ENCODE data around the gene SCRN1.

The SCRN1 gene

GRCh38 chr7:30003098-30003497, 13.5 kb upstream of the SCRN1 start:
- no peak for DNase-seq

GRCh38 chr7:30001998-30002397, 12.4 kb upstream of the SCRN1 start:
- DNase-seq, result no peak

- no peak for DNase-seq
Measured at GRCh38 chr7:29998489-29998888, 8.9 kb upstream of the SCRN1 start.

GRCh38 chr7:29996321-29996720, 6.7 kb upstream of the SCRN1 start:
- DNase-seq, result no peak

- DNase-seq, result no peak
Measured at GRCh38 chr7:29995652-29996051, 6.1 kb upstream of the SCRN1 start.

DNA sequence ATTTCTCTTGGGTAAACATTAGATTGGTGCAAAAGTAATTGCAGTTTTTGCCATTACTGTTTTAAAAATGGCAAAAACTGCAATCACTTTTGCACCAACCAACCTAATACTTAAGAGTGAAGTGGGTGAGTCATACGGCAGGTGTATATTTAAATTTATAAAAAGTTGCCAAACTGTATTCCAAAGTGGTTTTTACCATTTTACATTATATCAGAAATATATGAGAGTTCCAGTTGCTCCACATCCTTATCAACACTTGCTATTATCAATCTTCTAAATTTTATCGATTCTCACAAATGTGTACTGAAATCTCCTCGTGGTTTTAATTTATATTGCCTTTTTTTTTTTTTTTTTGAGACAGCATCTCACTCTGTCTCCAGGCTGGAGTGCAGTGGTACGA, 3.5 kb upstream of the SCRN1 start:
- DNase-seq, result no peak

DNA sequence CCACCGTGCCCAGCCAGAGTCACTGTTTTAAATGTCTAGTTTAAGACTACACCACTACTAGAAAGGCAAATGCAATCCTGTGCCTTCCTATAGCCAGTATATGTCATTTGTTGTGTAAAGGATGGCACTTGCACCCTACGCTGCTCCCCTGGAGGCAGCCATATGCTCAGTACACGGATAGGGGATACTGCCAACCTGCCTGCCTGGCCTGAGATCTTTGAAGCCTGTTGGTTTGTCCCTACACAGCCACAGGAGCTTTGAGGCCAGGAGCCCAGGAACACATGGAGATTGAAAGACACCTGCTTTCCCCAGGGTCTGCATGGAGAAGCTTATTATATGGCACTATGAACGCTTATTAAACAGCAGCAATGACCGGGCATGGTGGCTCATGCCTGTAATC, 2.3 kb upstream of the SCRN1 start:
- no peak for DNase-seq

DNA sequence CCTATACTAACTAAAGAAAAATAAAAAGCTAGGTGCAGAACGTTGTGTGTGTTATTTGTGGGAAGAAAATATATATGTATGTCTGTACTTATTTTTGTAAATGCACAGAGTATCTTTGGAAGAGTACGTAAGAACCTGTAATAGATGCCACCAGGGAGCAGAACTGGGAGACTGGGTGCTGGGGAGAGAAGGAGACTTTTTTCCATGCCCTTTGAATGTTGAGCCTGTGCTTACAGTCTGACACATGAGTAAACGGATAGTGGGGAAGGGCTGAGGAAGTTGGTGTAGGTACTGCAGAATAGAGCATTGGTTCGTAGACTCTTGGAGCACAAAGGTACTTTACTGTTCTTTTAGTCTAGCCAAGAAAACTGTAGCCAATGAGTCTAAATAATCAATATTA, 1.3 kb upstream of the SCRN1 start:
- DNase-seq, result no peak

- DNase-seq, result peak; percentile 63
Measured at GRCh38 chr7:29988424-29989256, 961 bp downstream of the SCRN1 start.

DNA sequence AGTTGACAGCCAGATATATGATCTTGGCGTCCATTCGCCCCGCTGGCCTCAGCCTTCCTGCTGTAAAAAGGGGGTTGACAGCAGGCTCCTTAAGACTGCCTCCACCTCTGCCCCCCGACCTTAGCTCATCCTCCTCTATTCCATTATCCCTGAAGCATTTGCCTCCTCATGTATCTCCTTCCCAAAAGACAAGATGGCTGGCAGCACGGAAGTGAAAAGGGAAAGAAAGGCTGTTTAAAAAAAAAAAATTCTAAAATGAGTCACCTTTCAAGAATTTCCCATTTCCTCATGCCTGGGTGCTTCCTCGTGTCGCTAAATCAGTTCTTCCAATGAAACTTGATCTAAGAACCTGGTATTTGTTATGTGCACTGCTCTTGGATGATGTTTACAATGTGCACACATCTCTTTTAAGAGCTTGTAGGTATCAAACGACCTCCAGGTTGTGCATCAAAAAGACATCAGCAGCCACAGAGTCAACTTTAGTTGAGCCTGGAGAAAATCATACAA, 1.7 kb downstream of the SCRN1 start:
- no peak for DNase-seq

GRCh38 chr7:29987083-29987482, 2.5 kb downstream of the SCRN1 start:
- no peak for DNase-seq

- DNase-seq, result no peak
Measured at GRCh38 chr7:29980151-29980550, 9.4 kb downstream of the SCRN1 start.

- DNase-seq, result no peak
Measured at GRCh38 chr7:29977886-29978651, 11.5 kb downstream of the SCRN1 start.

DNA sequence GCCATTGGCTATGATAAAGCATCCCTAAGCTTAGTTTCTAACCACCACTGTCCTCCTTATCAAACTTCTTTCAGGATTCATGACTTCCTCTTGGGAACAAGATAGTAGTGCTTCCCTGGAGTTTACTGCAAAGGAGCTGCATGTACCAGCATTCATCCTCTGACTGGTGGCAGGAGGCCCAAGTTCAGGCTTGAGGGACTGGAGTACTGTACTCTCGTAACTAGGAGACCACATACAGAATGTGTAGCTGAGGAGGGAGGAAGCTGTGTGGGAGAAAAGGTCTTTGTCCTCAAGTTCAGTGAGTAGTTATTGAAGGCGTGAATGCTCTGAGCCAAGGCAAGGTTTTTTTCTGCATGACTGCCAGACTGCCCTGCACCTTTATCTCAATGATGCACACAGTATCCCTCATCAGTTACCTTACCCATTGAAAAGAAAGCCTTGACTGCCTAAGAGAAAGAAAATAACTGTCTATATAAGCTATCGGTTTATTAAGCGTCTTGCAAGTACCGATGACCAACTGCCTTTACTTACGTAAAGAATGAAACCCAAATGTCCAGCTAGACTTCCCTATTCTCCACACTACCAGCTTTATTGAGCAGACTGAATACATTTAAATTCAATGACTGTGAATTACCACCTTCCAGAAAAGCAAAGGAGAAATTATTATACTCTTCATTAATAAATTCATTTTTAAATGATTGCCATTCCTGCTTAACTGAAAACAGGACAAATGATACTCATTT, 12.8 kb downstream of the SCRN1 start:
- peak; percentile 51 for DNase-seq

DNA sequence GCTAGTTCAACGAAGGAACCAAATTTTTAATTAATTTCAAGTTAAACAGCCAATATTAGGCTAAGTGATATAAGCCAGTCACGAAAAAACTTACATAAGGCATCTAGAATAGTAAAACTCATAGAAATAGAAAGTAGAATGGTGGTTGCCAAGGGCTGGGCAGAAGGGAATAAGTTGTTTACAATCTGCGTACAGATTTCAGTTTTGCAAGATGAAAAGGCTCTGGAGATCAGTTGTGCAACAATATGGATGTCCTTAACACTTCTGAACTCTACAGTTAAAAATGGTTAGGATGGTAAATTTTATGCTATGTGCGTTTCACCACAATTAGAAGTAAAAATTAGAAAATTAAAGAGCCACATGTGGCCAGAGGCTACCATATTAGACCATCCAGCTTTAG, 13.3 kb downstream of the SCRN1 start:
- no peak for DNase-seq

DNA sequence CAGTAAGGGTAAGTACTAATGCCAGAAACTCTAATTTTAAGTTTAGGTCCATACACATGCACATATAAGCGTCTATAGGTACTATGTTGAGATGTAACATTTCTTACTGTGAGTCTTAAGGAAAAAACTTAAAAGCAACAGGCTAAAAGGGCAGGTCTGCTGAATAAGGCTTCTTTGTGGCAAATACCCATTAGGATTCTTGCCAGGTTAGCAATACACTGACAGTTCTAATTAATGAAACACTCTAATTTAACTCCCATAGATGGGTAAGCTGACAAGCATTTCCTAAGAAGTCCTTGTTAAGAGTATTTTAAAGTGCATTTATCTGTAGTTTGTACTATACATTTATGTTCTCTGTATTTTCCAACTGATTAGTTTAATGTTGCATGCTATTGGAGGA, 14.0 kb downstream of the SCRN1 start:
- DNase-seq, result no peak

- no peak for DNase-seq
Measured at GRCh38 chr7:29974286-29974685, 15.3 kb downstream of the SCRN1 start.

DNA sequence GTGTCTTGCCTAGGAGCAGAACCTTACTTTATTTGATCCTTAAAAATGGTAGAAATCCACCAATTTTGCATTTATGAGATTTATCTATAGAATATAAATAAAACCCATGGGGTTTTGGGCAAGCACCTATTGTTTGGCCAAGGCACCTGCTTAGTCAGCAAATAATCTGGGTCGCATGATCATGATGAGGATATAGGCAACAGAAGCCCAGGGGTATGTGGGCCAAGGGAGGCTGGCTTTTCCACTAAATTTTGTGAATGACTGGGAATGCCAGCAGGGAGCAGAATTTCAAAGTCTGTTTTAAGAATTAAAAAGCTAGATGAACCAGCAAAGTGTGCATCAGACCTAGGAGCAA, 17.3 kb downstream of the SCRN1 start:
- no peak for DNase-seq

DNA sequence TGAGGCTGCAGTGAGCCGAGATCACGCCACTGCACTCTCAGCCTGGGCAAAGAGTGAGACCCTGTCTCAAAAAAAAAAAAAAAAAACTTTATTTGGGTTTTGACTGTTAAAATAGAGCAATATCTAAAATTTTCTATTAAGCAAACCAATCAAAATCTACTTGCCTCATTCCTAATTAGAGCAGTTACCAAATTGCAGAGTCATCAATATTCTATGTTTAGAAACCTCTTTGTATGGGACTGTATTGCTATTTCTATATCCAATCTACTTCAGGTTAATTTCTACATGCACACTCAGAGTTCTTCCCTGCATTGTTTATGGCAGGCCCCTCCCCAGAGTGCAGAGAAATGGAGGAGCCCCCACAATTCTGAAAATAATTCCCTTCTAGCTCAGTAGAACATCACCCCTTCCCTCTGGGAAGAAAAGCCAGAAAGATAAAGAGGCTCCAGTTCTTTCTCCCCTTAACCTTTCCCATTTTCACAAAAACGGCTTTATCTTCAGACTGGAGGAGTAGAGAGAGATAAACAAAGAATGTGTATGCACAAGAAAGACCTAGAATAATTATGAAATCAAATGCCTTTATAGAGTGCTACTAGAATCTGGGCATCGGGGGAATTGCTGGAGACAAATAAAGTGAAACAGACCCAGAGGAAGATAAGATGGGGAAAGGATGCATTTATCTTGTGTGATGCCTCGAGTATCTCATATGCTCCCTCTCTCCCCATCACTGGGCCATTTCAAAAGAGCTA, 17.9 kb downstream of the SCRN1 start:
- no peak for DNase-seq

- DNase-seq, result no peak
Measured at GRCh38 chr7:29970158-29970557, 19.4 kb downstream of the SCRN1 start.

DNA sequence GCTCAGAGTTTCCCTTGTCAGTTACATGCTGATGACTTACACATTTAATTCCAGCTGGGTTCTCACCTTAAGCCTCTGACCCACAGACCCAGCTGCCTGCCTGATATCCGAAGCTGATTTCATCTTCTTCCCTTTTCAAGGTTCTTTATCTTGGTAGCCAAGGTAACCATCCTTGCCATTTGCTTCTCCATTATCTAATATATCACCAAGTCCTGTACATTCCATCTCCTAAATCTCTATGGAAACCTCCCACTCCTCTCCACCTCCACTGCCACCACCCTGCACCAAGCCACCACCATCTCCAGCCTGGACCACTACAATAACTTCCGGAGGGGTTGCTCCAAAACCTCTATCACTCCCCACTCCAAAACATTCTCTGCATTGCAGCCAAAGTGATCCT, 19.9 kb downstream of the SCRN1 start:
- DNase-seq, result no peak

GRCh38 chr7:29968683-29969395, 20.8 kb downstream of the SCRN1 start:
- no peak for DNase-seq
